ENCODE measurements around the gene CCBE1.
"Not testable (repeated sequence)": the region's sequence is repeated elsewhere in the genome, so short reads cannot be mapped to it uniquely, and the experiment has no call there.

The CCBE1 gene

DNA sequence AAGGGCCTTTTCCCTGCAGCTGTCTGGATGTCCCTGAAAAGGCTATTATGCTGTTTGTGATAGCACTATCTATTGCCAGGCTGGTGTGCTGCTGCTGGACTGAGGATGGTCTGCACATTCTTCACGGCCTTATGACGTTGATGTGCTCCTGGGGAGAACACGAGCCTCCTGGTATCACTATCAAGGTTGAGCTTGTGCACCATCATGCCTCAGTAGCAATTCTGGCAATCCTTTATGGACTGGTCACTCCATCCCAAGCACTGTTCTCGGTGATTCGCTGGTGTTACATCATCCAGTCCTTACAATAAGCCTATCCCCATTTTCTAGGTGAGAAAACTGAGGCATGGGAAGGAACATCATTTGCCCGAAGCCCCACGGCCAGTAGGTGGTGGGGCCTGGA is 18.2 kb upstream of the CCBE1 start:
- no peak for DNase-seq (ENCODE audit: low read depth)

- not testable (repeated sequence) for DNase-seq (ENCODE audit: low read depth)
These were observed 16.9 kb upstream of the CCBE1 start for GRCh38 chr18:59714096-59714495.

DNA sequence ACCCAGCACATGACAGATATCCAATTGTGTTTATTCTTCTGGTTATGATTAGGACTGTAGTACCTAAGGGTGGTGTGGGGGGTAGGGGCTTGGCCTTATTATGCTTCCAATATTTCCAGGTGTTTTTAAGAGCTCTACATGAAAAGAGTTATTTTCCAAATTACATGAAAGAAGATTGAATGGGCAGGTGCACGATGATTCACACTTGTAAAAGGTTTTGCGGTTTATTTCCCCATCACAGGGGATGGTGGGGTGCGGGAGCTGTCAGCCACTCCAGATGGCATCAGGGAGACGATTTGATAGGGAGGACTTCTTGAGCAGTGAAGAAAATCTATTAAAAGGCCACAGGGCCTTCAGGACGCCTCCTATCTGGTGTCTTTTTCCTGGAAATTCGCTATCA is 15.1 kb upstream of the CCBE1 start:
- DNase-seq (ENCODE audit: low read depth), result no peak

GRCh38 chr18:59708988-59709387 is 11.8 kb upstream of the CCBE1 start:
- DNase-seq (ENCODE audit: low read depth), result no peak

GRCh38 chr18:59707306-59707705 is 10.1 kb upstream of the CCBE1 start:
- DNase-seq (ENCODE audit: low read depth), result no peak

GRCh38 chr18:59706499-59706898 is 9.3 kb upstream of the CCBE1 start:
- no peak for DNase-seq (ENCODE audit: low read depth)

DNA sequence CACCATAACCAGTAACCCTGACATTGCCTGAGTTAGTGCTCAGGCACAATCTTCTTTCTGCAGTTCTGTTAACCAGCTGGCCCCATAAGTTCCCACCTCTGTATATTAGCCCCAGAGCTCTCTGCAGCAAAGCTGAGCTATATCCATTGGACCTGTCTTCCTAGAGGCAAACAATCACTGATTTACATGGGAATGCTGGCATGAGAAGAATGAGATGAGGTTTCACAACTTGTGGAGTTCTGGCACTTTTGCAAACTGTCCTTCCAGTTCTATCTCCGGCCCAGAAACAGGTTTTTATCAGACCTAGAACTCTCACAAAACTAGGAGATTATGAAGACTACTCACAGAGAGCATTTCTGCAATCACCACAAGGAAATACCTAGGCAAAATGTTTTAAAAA is 7.9 kb upstream of the CCBE1 start:
- no peak for DNase-seq (ENCODE audit: low read depth)

DNA sequence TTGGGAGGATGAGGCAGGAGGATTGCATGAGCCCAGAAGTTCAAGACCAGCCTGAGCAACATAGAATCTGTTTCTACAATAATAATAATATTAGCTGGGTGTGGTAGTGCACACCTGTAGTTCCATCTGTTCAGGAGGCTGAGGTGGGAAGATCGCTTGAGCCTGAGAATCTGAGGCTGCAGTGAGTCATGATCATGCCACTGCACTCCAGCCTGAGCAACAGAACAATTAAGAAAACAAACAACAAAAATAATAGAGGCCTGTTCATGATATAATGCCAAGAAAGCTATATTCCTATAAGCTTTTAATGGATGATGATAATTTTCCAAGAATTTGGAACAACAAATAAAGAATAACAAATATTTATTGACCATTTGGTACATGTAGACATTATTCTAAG is 6.9 kb upstream of the CCBE1 start:
- no peak for DNase-seq (ENCODE audit: low read depth)

DNA sequence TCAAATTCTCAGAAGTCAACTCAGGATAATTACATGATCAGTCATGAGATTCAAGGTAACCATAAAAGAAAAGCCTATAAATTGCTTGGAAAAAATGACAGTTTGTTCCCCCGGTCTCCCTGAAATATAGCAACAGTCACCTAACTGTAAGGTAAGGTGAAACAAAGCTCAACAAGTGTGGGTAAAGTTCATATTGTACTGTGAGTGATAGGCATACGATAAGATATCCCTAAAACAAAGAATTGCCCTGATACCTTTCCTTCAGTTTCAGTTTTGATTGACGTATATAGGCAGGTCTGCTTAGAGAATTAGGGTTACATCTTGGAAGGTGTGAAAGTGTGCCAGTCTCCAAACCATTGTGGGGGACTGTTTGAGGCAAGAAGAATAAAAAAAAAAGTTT is 4.0 kb upstream of the CCBE1 start:
- DNase-seq (ENCODE audit: low read depth), result no peak

GRCh38 chr18:59700535-59700967 is 3.3 kb upstream of the CCBE1 start:
- no peak for DNase-seq (ENCODE audit: low read depth)

GRCh38 chr18:59699750-59700534 is 2.7 kb upstream of the CCBE1 start:
- DNase-seq (ENCODE audit: low read depth), result no peak

DNA sequence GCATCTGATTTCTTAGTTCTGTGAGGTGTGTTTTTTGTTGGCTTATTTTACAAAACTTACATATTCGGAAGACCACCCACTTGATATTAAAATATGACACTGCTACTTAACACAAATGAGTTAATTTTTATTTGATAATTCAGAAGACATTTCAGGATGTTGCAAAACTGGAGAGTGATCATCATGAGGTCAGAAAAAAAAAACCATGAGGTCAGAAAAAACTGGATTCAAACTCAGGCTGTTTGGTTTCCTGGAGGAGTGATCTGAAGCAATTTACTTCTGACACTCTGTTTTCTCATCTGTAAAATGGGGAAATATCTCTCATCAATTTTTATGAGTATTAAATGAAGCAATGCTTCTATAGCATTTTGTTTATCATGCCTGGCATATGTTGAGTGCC is 1.8 kb upstream of the CCBE1 start:
- DNase-seq (ENCODE audit: low read depth), result no peak

GRCh38 chr18:59696311-59697235 is 650 bp downstream of the CCBE1 start:
- DNase-seq (ENCODE audit: low read depth), result no peak

- DNase-seq (ENCODE audit: low read depth), result no peak
These were observed 1.7 kb downstream of the CCBE1 start for GRCh38 chr18:59695551-59695950.

DNA sequence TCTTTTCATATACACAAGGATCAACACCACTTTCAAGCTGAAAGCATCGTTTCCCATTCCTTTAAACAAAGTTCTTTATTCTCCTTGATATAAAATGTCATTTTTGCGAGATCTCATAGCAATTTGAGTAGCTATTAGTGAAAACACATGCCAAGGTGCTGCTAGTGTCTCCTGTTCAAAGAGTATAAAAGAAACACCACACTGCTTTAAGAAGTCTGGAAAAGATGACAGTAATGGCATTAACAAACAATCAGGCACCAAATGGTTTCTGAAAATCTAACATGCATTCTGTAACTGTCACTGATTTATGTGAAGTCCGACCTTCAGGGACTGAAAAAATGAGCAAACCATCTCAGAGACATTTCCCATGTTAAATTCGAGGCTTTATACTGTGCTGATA is 2.4 kb downstream of the CCBE1 start:
- no peak for DNase-seq (ENCODE audit: low read depth)

- no peak for DNase-seq (ENCODE audit: low read depth)
These were observed 5.2 kb downstream of the CCBE1 start for GRCh38 chr18:59691996-59692395.

- DNase-seq (ENCODE audit: low read depth), result no peak
These were observed 6.2 kb downstream of the CCBE1 start for GRCh38 chr18:59690996-59691395.

- no peak for DNase-seq (ENCODE audit: low read depth)
These were observed 6.8 kb downstream of the CCBE1 start for GRCh38 chr18:59690186-59690982.

- DNase-seq (ENCODE audit: low read depth), result no peak
These were observed 7.5 kb downstream of the CCBE1 start for GRCh38 chr18:59689756-59690155.

- no peak for DNase-seq (ENCODE audit: low read depth)
These were observed 11.0 kb downstream of the CCBE1 start for GRCh38 chr18:59686260-59686659.

- DNase-seq (ENCODE audit: low read depth), result no peak
These were observed 11.7 kb downstream of the CCBE1 start for GRCh38 chr18:59685501-59685900.

DNA sequence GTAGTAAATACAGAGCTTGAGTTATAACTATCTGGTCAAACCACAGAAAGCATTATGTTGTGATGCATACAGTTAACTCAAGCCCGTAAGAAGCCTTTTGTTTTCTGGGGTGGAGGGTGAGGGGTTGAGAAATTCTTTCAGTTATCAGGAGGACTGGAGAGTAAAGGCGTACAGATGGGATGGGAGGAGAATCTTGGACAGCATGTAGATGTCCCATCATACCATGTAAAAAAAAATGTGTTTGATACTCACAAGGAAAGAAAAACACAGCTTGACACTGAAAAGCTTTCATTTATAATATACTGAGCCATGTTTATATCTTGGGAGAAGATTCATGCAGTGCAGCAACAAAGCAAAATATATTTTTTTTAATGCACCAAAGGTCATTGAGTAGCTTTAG is 12.4 kb downstream of the CCBE1 start:
- no peak for DNase-seq (ENCODE audit: low read depth)
